Esophagus muscularis mucosa (tissue), 3 donors: ENCODE measurements around the gene MFN2.

Experiments
- CTCF ChIP-seq, 3 experiments: fragments of 200-600 bp in 2 of 3; fragments of 450-650 bp in 1 of 3; sonication (generic) in 2 of 3; IDR thresholded peaks; one replicate each; pipeline ENCODE4 v1.5.1; 2017 to 2019; ENCODE audit warnings: antibody characterized with exemption in 3 of 3, mild to moderate bottlenecking in 2 of 3, moderate library complexity in 1 of 3
- POLR2A ChIP-seq: fragments of 450-650 bp; IDR thresholded peaks from one replicate; pipeline ENCODE4 v1.6.1; 2017; ENCODE audit warnings: antibody characterized with exemption, moderate library complexity, mild to moderate bottlenecking, low read depth
- POLR2AphosphoS5 ChIP-seq, 2 donors: sonication (generic); formaldehyde crosslinking; IDR thresholded peaks; one replicate each; pipeline ENCODE4 v1.6.1; 2017; ENCODE audit warnings: antibody characterized with exemption in 2 of 2

GRCh38 chr1:12015001-12015491, 34.8 kb downstream of the MFN2 start:
- TF ChIP-seq POLR2AphosphoS5 (IDR thresholded peaks at IDR 0.05) (no peak), CTCF (IDR thresholded peaks at IDR 0.05) (no peak), POLR2A (no peak)
